ENCODE data around the gene SPRN. TPM values are rescaled to one million over a fixed set of nuclear protein-coding genes. Genes with fewer than 3 reads are reported as not detected.
"Not testable (repeated sequence)": the region's sequence is repeated elsewhere in the genome, so short reads cannot be mapped to it uniquely, and the experiment has no call there.

Gene SPRN
- total RNA-seq, 2 experiments from 2014 or later, result not detected

DNA sequence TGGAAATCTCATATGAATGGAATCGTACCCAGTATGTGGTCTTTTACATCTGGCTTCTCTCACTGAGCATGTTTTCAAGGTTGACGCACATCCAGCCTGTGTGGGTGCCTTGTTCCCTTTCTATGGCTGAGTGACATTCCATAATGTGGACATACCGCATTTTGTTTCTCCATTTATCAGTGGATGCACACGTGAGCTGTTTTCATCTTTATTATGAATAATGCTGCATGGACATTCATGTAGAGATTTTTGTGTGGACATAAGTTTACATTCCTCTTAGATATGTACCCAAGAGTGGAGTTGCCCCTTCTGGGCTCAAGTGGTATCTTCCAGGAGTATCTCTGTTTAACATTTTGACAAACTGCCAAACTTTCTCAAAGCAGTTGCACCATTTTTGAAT, 28.0 kb upstream of the SPRN start:
- H3K36me3 Mint-ChIP-seq, result peaks cover 10% of the 10 kb centered on the region
- ATAC-seq, result no peak
- H3K9me3 Mint-ChIP-seq (ENCODE audit: low read depth), result peaks cover 13% of the 10 kb centered on the region
- no peak overlapping the region for H3K4me3 Mint-ChIP-seq
- CTCF ChIA-PET, result no interaction called here
- no peak for DNase-seq
- no peak overlapping the region for H3K27ac Mint-ChIP-seq
- peaks cover 11% of the 10 kb centered on the region for H3K27me3 Mint-ChIP-seq
- H3K4me1 Mint-ChIP-seq, result no peaks in the 10 kb centered on the region

DNA sequence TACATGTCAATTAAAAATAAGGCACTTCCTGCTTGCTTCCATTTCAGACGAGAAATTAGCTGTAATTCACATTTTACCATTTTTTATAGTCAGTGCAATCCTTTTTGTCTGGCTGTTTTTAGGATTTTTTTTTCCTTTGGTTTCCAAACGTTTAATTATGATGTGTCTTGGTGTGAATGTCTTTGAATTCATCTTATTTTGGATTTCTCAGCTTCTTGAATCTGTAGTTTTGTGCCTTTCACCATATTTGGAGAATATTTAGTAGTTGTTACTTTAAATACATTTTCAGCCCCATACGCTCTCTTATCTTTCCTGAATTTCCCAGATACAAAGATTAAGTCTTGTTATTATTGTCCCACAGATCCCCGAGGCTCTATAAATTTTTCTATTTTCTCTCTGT, 26.9 kb upstream of the SPRN start:
- Mint-ChIP-seq H3K4me1 (no peaks in the 10 kb centered on the region), H3K9me3 (ENCODE audit: low read depth) (peaks cover 21% of the 10 kb centered on the region), H3K27me3 (peaks cover 15% of the 10 kb centered on the region), H3K36me3 (peaks cover 18% of the 10 kb centered on the region), H3K27ac (no peak overlapping the region), H3K4me3 (no peak overlapping the region)
- CTCF ChIA-PET, result no interaction called here
- ATAC-seq (no peak), DNase-seq (no peak)

DNA sequence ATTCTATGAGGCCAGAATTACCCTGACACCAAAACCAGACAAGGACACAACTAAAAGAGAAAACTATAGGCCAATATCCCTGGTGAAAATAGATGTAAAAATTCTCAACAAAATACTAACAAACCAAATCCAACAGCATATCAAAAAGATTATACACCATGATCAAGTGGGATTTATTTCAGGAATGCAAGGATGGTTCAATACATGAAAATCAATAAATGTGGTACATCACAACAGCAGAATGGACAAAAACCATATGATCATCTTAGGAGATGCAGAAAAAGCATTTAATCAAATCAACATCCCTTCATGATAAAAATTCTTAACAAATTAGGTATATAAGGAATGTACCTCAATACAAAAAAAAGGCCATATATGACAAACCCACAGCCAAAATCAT, 23.7 kb upstream of the SPRN start:
- DNase-seq, result no peak
- H3K27ac Mint-ChIP-seq, result no peak overlapping the region
- peaks cover 20% of the 10 kb centered on the region for H3K36me3 Mint-ChIP-seq
- H3K4me3 Mint-ChIP-seq, result no peak overlapping the region
- H3K4me1 Mint-ChIP-seq, result peaks cover under 1% of the 10 kb centered on the region
- CTCF ChIA-PET, result no interaction called here
- peaks cover 28% of the 10 kb centered on the region for H3K9me3 Mint-ChIP-seq (ENCODE audit: low read depth)
- ATAC-seq, result no peak
- H3K27me3 Mint-ChIP-seq, result peaks cover 15% of the 10 kb centered on the region

DNA sequence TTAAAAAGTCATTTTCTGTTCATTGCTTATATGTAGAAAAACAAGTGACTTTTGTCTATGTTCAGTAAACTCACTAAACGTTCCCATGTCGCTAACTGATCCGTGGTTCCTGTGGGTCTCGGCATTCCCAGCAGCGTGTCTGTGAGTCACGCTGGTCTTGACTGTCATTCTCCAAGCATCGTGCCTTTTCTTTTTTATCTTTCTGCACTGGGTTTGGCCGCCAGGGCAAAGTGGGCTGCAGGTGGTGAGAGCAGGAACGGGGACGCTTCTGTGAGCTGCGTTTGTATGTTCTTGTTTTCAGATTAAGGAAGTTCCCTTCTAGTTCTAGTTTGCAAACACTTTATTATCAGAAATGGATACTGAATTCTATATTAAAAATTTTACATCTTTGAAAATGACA, 22.6 kb upstream of the SPRN start:
- Mint-ChIP-seq H3K4me1 (peaks cover 12% of the 10 kb centered on the region), H3K36me3 (peaks cover 20% of the 10 kb centered on the region), H3K27me3 (peaks cover 15% of the 10 kb centered on the region), H3K27ac (no peak overlapping the region), H3K4me3 (no peak overlapping the region), H3K9me3 (ENCODE audit: low read depth) (peaks cover 28% of the 10 kb centered on the region)
- ATAC-seq (no peak), DNase-seq (no peak)
- CTCF ChIA-PET, result no interaction called here

DNA sequence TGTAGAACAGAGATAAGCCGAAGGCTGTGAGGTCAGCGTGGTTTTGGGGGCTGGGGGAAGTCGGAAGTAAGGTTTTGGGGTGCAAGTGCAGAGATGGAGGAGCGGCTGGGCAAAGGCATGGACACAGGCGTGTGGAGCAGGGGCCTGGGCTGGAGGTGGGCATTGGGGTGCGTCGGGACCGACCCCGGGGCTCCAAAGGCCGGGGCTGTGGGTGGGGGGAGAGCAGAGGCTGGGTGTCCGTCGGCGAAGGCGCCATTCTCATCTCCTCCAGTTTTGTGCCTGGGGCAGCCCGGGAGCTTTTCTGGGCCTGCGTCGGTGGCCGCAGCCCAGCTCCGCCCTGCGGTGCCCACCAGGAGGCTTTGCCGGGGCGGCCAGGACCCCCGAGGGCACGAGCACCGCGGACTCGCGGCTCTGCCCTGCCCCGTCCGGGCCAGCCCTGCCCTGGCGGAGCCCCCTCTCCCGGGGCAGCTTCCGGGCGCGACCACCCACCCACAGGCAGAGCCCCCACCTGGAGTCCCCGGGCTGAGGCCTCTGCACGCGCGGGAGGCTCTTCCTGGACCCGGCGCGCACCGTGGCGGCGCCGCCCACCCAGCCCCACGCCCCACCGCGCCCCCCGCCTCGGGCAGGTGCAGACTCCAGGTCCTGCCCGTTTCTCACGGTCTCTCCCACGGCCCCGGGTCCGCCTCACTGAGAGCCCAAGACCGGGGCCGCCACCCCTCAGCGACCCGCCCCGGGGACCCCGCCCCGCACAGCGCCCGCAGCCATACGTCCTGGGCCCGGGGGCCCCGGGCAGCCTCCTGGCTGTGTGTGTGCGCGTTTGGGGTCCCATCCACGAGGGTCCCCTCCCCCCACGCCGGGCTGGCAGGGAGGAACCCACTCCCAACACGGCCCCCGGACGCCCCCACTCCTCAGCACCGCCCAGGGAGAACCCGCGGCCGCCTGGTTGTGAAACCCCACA, 21.6 kb upstream of the SPRN start:
- Mint-ChIP-seq H3K27me3 (peaks cover 10% of the 10 kb centered on the region), H3K36me3 (peaks cover 20% of the 10 kb centered on the region), H3K9me3 (ENCODE audit: low read depth) (peaks cover 28% of the 10 kb centered on the region), H3K4me1 (peaks cover 16% of the 10 kb centered on the region), H3K4me3 (no peak overlapping the region), H3K27ac (no peak overlapping the region)
- ATAC-seq, result no peak
- CTCF ChIA-PET, result no interaction called here
- DNase-seq, result no peak

GRCh38 chr10:133445268-133445732, 20.9 kb upstream of the SPRN start:
- Mint-ChIP-seq H3K4me1 (peaks cover 16% of the 10 kb centered on the region), H3K4me3 (no peak overlapping the region), H3K9me3 (ENCODE audit: low read depth) (peaks cover 28% of the 10 kb centered on the region), H3K27me3 (peaks cover 7% of the 10 kb centered on the region), H3K36me3 (peaks cover 20% of the 10 kb centered on the region), H3K27ac (no peak overlapping the region)
- DNase-seq (no peak), ATAC-seq (no peak)
- CTCF ChIA-PET, result no interaction called here

- H3K27ac Mint-ChIP-seq, result no peak overlapping the region
- peaks cover 7% of the 10 kb centered on the region for H3K27me3 Mint-ChIP-seq
- H3K9me3 Mint-ChIP-seq (ENCODE audit: low read depth), result peaks cover 28% of the 10 kb centered on the region
- H3K4me3 Mint-ChIP-seq, result no peak overlapping the region
- DNase-seq (no peak), ATAC-seq (no peak)
- peaks cover 20% of the 10 kb centered on the region for H3K36me3 Mint-ChIP-seq
- CTCF ChIA-PET, result no interaction called here
- peaks cover 16% of the 10 kb centered on the region for H3K4me1 Mint-ChIP-seq
Measured at GRCh38 chr10:133444342-133445267, 20.2 kb upstream of the SPRN start.

DNA sequence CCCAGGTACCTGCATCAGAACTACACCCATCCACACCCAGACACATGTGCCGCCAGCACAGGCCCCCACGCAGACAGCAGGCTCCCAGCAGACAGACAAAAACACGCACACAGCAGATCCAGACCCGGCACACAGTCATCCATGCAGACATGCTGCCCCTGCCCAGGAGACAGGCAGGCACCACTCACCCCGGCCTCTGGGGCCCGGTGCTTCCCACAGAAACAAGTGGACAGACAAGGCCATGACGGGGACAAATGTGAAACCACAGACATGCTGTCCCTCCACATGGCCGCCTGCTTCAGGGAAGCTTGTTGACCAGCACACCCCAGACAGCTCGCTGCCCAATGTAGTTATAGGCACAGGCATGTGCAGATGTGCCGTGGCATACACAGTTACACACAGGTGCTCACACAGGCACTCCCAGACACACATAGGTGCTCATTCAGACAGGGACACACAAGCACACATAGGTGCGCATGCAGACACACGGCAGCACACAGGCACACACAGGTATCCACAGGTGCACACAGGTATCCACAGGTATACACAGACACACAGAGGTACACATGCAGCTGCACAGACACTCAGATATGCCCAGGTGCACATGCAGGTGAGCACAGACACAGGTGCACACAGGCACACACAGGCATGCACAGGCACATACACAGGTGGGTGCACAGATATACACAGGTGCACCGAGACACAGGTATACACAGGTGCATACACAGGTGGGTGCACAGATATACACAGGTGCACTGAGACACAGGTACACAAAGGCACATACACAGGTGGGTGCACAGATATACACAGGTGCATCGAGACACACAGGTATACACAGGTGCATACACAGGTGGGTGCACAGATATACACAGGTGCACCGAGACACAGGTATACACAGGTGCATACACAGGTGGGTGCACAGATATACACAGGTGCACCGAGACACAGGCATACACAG, 18.8 kb upstream of the SPRN start:
- Mint-ChIP-seq H3K9me3 (ENCODE audit: low read depth) (peaks cover 22% of the 10 kb centered on the region), H3K27ac (no peak overlapping the region), H3K4me1 (peaks cover 21% of the 10 kb centered on the region), H3K4me3 (no peak overlapping the region), H3K27me3 (peaks cover 4% of the 10 kb centered on the region), H3K36me3 (peaks cover 19% of the 10 kb centered on the region)
- no peak for ATAC-seq
- peak; percentile 34 for DNase-seq
- CTCF ChIA-PET, result interaction anchor here (1.7 kb wide), 1 partner anchor 114 kb away, joined by 6 read pairs; no protein-coding TSS in a partner anchor

DNA sequence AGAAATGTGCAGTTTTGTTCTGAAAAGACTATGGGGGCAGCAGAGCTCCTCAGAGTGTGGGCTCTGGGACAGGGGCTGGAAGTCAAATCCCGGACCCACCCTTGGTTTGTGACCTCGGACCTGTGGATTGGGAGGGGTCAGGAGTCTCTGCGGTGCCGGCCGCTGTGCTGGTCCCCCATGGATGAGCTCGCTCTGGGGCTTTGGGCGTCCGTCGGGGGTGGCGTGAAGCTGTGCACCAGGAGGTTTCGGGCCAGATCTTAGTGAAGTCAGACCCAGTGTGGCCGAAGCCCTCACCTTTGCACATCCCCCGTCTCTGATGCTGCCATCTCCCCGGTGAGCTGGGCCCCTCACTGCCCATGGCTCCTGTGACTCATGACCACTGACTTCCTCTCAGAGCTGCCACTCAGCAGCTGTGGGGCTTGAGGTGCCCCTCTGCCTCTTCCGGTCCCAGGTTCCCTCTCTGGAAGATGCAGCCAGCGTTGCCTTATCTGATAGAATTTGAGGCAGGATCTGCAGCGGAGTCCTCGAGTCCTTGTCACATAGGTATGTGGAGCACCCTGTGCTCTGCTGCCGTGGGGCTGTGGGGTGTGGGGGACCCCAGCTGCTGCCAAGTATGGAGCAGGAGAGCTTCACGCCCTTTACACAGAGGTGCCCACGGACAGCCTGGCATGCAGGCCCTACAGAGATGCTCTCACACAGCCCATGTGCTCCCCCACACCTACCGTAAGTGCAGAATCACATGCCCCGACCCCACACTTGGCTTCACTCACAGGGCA, 18.0 kb upstream of the SPRN start:
- Mint-ChIP-seq H3K9me3 (ENCODE audit: low read depth) (peaks cover 14% of the 10 kb centered on the region), H3K4me3 (no peak overlapping the region), H3K36me3 (peaks cover 10% of the 10 kb centered on the region), H3K4me1 (peaks cover 21% of the 10 kb centered on the region), H3K27ac (no peak overlapping the region), H3K27me3 (peaks cover 5% of the 10 kb centered on the region)
- CTCF ChIA-PET, result interaction anchor here (1.0 to 1.7 kb wide), 3 partner anchors 36 to 113 kb away, joined by 4 to 6 read pairs (median 4); no protein-coding TSS in a partner anchor
- DNase-seq (peak; percentile 67), ATAC-seq (peak; percentile 74)

DNA sequence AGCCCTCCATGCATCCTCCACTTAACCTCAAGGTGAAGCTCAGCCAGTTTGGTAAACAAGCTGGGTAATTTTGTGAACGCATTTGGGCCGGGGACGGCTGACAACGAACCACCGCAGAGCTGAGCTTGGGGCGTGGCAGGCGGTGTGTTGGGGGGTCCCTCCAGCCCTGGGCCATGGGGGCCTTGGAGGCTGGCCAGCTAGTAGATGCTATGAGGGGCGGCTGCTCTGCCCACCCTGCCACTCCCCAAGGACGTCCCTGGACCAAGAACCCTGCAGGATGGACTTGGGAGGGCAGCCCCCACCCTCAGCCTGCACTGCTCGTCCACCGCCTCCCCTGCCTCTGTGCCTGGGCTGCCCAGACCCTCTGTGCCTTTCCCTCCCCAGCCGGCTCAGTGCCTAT, 17.4 kb upstream of the SPRN start:
- ATAC-seq (no peak), DNase-seq (no peak)
- Mint-ChIP-seq H3K27ac (no peak overlapping the region), H3K27me3 (peaks cover 7% of the 10 kb centered on the region), H3K9me3 (ENCODE audit: low read depth) (peaks cover 10% of the 10 kb centered on the region), H3K36me3 (peaks cover 6% of the 10 kb centered on the region), H3K4me3 (no peak overlapping the region), H3K4me1 (peaks cover 21% of the 10 kb centered on the region)
- CTCF ChIA-PET, result interaction anchor here (1.0 to 1.7 kb wide), 3 partner anchors 36 to 112 kb away, joined by 4 to 6 read pairs (median 4); no protein-coding TSS in a partner anchor

DNA sequence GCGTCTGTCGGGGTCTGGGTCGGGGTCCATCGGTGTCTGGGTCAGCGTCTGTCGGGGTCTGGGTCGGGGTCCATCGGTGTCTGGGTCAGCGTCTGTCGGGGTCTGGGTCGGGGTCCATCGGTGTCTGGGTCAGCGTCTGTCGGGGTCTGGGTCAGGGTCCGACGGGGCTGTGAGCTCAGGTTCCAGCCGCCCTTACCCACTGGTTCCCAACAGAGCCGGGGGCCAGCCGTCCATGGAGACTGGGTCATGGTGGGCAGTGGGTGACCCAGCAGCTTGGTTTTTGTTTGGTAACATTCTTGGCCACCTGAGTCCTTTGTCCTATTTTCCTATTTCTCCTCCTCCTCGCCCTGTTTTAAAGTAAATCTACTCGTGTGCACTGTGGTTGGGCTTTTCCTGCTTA, 16.9 kb upstream of the SPRN start:
- H3K4me3 Mint-ChIP-seq; H3K9me3 Mint-ChIP-seq (ENCODE audit: low read depth); H3K36me3 Mint-ChIP-seq; DNase-seq; ATAC-seq; H3K27me3 Mint-ChIP-seq; H3K27ac Mint-ChIP-seq: not testable (repeated sequence)
- H3K4me1 Mint-ChIP-seq, result peaks cover 21% of the 10 kb centered on the region
- CTCF ChIA-PET, result interaction anchor here (1.4 to 1.7 kb wide), 2 partner anchors 78 to 112 kb away, joined by 4 to 6 read pairs; no protein-coding TSS in a partner anchor

Measured in activated CD8-positive, alpha-beta memory T cell treated with anti-CD3 and anti-CD28 coated beads, Interleukin-2, amount 10 ng/mL, durations not matched to agents 7 days and 5 days (primary cell).